IgD-negative memory B cell (primary cell): ENCODE measurements around the gene FAAP100. TPM values are rescaled to one million over a fixed set of nuclear protein-coding genes. Genes with fewer than 3 reads are reported as not detected.

ENCODE experiments used
- H3K27ac Mint-ChIP-seq, 3 donors: one replicate each; pipeline ENCODE4 v1.8.0; 2020 to 2022; ENCODE audit warnings: mild to moderate bottlenecking in 3 of 3, mixed read lengths in 3 of 3, moderate library complexity in 1 of 3
- H3K27me3 Mint-ChIP-seq: one replicate; pipeline ENCODE4 v1.8.0; 2021; ENCODE audit warnings: mixed read lengths
- H3K36me3 Mint-ChIP-seq: one replicate; pipeline ENCODE4 v1.8.0; 2020; ENCODE audit warnings: mild to moderate bottlenecking, mixed read lengths
- H3K4me1 Mint-ChIP-seq, 3 donors: one replicate each; pipeline ENCODE4 v1.8.0; 2020 to 2022; ENCODE audit warnings: mixed read lengths in 3 of 3, mild to moderate bottlenecking in 1 of 3
- H3K4me3 Mint-ChIP-seq, 4 donors: one replicate each; pipeline ENCODE4 v1.8.0; 2020 to 2022; ENCODE audit warnings: mild to moderate bottlenecking in 4 of 4, mixed read lengths in 4 of 4, moderate library complexity in 3 of 4
- H3K9me3 Mint-ChIP-seq, 3 donors: one replicate each; pipeline ENCODE4 v1.8.0; 2020 to 2021; ENCODE audit warnings: mixed read lengths in 3 of 3, mild to moderate bottlenecking in 1 of 3
- polyA plus RNA-seq: library from polyadenylated mRNA; unstranded; fragments of 300-500 nt; fragmentation: Illumina TruSeq; gene quantifications from one replicate; pipeline ENCODE4 v1.2.3, GENCODE V29; 2021

FAAP100 gene
- polyA plus RNA-seq, 1 donor from 2014 or later, result 25.6 TPM

GRCh38 chr17:81498953-81499600, 53.1 kb downstream of the FAAP100 start:
- H3K9me3 Mint-ChIP-seq, result no peaks in the 10 kb centered on the region
- no peak overlapping the region for H3K27ac Mint-ChIP-seq
- peaks cover 0 to 2% (median 0%) of the 10 kb centered on the region in 3 donors for H3K4me1 Mint-ChIP-seq
- no peak overlapping the region for H3K4me3 Mint-ChIP-seq
- peaks cover 5% of the 10 kb centered on the region for H3K27me3 Mint-ChIP-seq
- no peaks in the 10 kb centered on the region for H3K36me3 Mint-ChIP-seq

GRCh38 chr17:81494626-81495377, 57.4 kb downstream of the FAAP100 start:
- H3K27ac Mint-ChIP-seq, result no peak overlapping the region
- no peak overlapping the region for H3K4me3 Mint-ChIP-seq
- peaks cover 0 to 2% (median 0%) of the 10 kb centered on the region in 3 donors for H3K4me1 Mint-ChIP-seq
- H3K9me3 Mint-ChIP-seq, result no peaks in the 10 kb centered on the region
- H3K36me3 Mint-ChIP-seq, result no peaks in the 10 kb centered on the region
- peaks cover 19% of the 10 kb centered on the region for H3K27me3 Mint-ChIP-seq

- no peaks in the 10 kb centered on the region for H3K36me3 Mint-ChIP-seq
- H3K27ac Mint-ChIP-seq, result no peak overlapping the region
- peaks cover 0 to 2% (median 0%) of the 10 kb centered on the region in 3 donors for H3K4me1 Mint-ChIP-seq
- no peaks in the 10 kb centered on the region for H3K9me3 Mint-ChIP-seq
- peak overlapping the region in 1 of 4 donors; percentile 49 for H3K4me3 Mint-ChIP-seq
- H3K27me3 Mint-ChIP-seq, result peaks cover 23% of the 10 kb centered on the region
Measured at GRCh38 chr17:81493198-81494038, 58.7 kb downstream of the FAAP100 start.

GRCh38 chr17:81492706-81493105, 59.4 kb downstream of the FAAP100 start:
- Mint-ChIP-seq H3K36me3 (no peaks in the 10 kb centered on the region), H3K27ac (no peak overlapping the region), H3K4me3 (no peak overlapping the region), H3K4me1 (peaks cover 0 to 2% (median 0%) of the 10 kb centered on the region in 3 donors), H3K9me3 (no peaks in the 10 kb centered on the region), H3K27me3 (peaks cover 23% of the 10 kb centered on the region)

GRCh38 chr17:81492202-81492601, 60.0 kb downstream of the FAAP100 start:
- Mint-ChIP-seq H3K27ac (no peak overlapping the region), H3K4me1 (peaks cover 0 to 2% (median 0%) of the 10 kb centered on the region in 3 donors), H3K36me3 (no peaks in the 10 kb centered on the region), H3K27me3 (peaks cover 23% of the 10 kb centered on the region), H3K4me3 (no peak overlapping the region), H3K9me3 (no peaks in the 10 kb centered on the region)

GRCh38 chr17:81491761-81492160, 60.4 kb downstream of the FAAP100 start:
- peaks cover 23% of the 10 kb centered on the region for H3K27me3 Mint-ChIP-seq
- H3K4me1 Mint-ChIP-seq, result peaks cover 0 to 2% (median 0%) of the 10 kb centered on the region in 3 donors
- no peaks in the 10 kb centered on the region for H3K9me3 Mint-ChIP-seq

GRCh38 chr17:81491181-81491581, 61.0 kb downstream of the FAAP100 start:
- Mint-ChIP-seq H3K4me1 (peaks cover 0 to 2% (median 2%) of the 10 kb centered on the region in 3 donors), H3K36me3 (no peaks in the 10 kb centered on the region), H3K27me3 (peaks cover 23% of the 10 kb centered on the region), H3K9me3 (no peaks in the 10 kb centered on the region), H3K4me3 (peak overlapping the region in 1 of 4 donors; percentile 72), H3K27ac (peak overlapping the region in 1 of 3 donors; percentile 19)

More at GRCh38 chr17:81491761-81492160, 60.4 kb downstream of the FAAP100 start:
- H3K27ac Mint-ChIP-seq, result no peak overlapping the region
- no peaks in the 10 kb centered on the region for H3K36me3 Mint-ChIP-seq
- no peak overlapping the region for H3K4me3 Mint-ChIP-seq

- Mint-ChIP-seq H3K4me1 (peaks cover 0 to 4% (median 2%) of the 10 kb centered on the region in 3 donors), H3K36me3 (no peaks in the 10 kb centered on the region), H3K9me3 (no peaks in the 10 kb centered on the region), H3K27ac (peak overlapping the region in 2 of 3 donors; percentile 78 to 87), H3K4me3 (peak overlapping the region in 3 of 4 donors; percentile 39 to 72 (median 65)), H3K27me3 (peaks cover 23% of the 10 kb centered on the region)
Measured at GRCh38 chr17:81489998-81490992, 61.9 kb downstream of the FAAP100 start.

Other genes with a start within 250 kb of the FAAP100 start
- gene BAHCC1, start 156.9 kb downstream of the FAAP100 start, polyA plus RNA-seq, result not detected
- gene ACTG1, start 39.6 kb downstream of the FAAP100 start, polyA plus RNA-seq, result 1,302 TPM
- 0.83 TPM for gene FSCN2, start 24.0 kb downstream of the FAAP100 start, polyA plus RNA-seq
- gene NPLOC4, start 84.8 kb upstream of the FAAP100 start, polyA plus RNA-seq, result 53.5 TPM
- gene TSPAN10, start 84.8 kb upstream of the FAAP100 start, polyA plus RNA-seq, result 0.36 TPM
- 1.5 TPM for gene PDE6G, start 104.2 kb upstream of the FAAP100 start, polyA plus RNA-seq
- 77.7 TPM for gene OXLD1, start 114.3 kb upstream of the FAAP100 start, polyA plus RNA-seq
- 27.9 TPM for gene CCDC137, start 114.4 kb upstream of the FAAP100 start, polyA plus RNA-seq
- gene ARL16, start 131.4 kb upstream of the FAAP100 start, polyA plus RNA-seq, result 33.2 TPM
- gene HGS, start 131.7 kb upstream of the FAAP100 start, polyA plus RNA-seq, result 37.6 TPM
- 63.7 TPM for gene MRPL12, start 151.0 kb upstream of the FAAP100 start, polyA plus RNA-seq
- 2.4 TPM for gene SLC25A10, start 159.9 kb upstream of the FAAP100 start, polyA plus RNA-seq